ENCODE measurements around the gene SMCO2. TPM values are rescaled to one million over a fixed set of nuclear protein-coding genes. Genes with fewer than 3 reads are reported as not detected.

Gene SMCO2
- total RNA-seq, 2 experiments from 2014 or later, result not detected

DNA sequence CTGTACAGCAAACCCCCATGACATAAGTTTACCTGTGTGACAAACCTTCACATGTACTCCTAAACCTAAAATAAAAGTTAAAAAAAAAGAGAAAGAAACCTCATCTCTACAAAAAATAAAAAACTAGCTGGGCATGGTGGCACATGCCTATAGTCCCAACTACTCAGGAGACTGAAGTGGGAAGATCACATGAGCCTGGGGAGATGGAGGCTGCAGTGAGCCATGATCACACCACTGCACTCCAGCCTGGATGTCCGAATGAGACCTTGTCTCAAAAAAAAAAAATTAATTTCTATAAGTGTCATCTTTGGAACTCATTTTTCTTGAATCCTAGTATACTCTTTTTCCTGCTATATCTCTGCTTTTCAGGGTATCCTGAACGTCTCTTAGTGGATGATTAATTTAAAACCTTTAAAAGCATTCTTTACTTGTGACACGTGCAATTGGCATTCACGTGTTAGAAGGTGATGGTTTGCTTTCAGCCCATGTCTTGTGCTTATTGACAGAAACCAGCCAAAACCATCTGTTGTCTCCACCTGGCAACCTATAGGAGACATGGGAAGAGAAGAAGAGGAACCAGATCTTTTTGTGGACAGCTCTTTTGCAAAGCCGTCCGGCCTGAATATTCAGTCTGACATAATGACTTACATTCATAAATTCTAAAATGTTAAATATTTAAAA, 46.9 kb downstream of the SMCO2 start:
- POLR2A ChIA-PET, result no interaction called here

DNA sequence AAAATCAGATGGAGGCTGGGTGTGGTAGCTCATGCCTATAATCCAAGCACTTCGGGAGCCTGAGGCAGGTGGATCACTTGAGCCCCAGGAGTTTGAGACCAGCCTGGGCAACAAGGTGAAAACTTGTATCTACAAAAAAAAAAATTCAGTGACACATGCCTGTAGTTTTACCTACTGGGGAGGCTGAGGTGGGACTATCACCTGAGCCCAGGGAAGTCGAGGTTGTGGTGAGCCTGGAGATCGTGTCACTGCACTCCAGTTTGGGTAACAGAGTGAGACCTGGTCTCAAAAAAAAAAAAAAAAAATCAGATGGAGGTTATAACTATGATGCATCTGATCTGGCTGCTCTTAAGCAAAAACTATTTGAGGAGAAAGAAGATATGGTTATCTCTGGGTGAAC, 50.9 kb downstream of the SMCO2 start:
- H3K4me2 ChIP-seq (ENCODE audit: low read length), result no peak overlapping the region
- H3K36me3 ChIP-seq (ENCODE audit: insufficient read depth, low read length), result no peaks in the 10 kb centered on the region
- no peaks in the 10 kb centered on the region for H3K9me3 ChIP-seq (ENCODE audit: low read length)
- POLR2A ChIA-PET, result interaction anchor here (0.7 kb wide), 1 partner anchor 866 kb away, joined by 3 read pairs; no protein-coding TSS in a partner anchor
- no peak overlapping the region for H3K27ac ChIP-seq (ENCODE audit: low read depth, low read length, poor library complexity, severe bottlenecking)
- intact Hi-C loops (cut with micrococcal nuclease; ENCODE audit: unreplicated experiment), result no loop called here
- CTCF ChIA-PET (ENCODE audit: unreplicated experiment), result no interaction called here
- no peak for DNase-seq (ENCODE audit: low spot score)
- no peak for TF ChIP-seq EZH2phosphoT487 (IDR thresholded peaks at IDR 0.05; ENCODE audit: borderline replicate concordance, low read depth, low read length)
- TF ChIP-seq, protein P1, sequence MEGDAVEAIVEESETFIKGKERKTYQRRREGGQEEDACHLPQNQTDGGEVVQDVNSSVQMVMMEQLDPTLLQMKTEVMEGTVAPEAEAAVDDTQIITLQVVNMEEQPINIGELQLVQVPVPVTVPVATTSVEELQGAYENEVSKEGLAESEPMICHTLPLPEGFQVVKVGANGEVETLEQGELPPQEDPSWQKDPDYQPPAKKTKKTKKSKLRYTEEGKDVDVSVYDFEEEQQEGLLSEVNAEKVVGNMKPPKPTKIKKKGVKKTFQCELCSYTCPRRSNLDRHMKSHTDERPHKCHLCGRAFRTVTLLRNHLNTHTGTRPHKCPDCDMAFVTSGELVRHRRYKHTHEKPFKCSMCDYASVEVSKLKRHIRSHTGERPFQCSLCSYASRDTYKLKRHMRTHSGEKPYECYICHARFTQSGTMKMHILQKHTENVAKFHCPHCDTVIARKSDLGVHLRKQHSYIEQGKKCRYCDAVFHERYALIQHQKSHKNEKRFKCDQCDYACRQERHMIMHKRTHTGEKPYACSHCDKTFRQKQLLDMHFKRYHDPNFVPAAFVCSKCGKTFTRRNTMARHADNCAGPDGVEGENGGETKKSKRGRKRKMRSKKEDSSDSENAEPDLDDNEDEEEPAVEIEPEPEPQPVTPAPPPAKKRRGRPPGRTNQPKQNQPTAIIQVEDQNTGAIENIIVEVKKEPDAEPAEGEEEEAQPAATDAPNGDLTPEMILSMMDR (conservative IDR thresholded peaks at IDR 0.05; ENCODE audit: low read length), result no peak
- no peaks in the 10 kb centered on the region for H4K20me1 ChIP-seq (ENCODE audit: insufficient read depth, low read length)
- no TSS peak for BruUV-seq (replicated peaks)
- no peaks in the 10 kb centered on the region for H3K4me1 ChIP-seq (ENCODE audit: insufficient read depth, low read length, poor library complexity, severe bottlenecking)
- no peak overlapping the region for H2AFZ ChIP-seq (ENCODE audit: low read length)
- H3K4me3 ChIP-seq (ENCODE audit: low read depth, low read length, poor library complexity, severe bottlenecking), result no peak overlapping the region
- no peaks in the 10 kb centered on the region for H3K79me2 ChIP-seq (ENCODE audit: insufficient read depth, low read depth, low read length)
- H3K9me2 ChIP-seq (ENCODE audit: insufficient read depth, low read length), result no peaks in the 10 kb centered on the region

More for the DNA sequence above, 46.9 kb downstream of the SMCO2 start:
- BruUV-seq (replicated peaks), result no TSS peak
- Histone ChIP-seq H3K4me3 (ENCODE audit: low read depth, low read length, poor library complexity, severe bottlenecking) (no peak overlapping the region), H4K20me1 (ENCODE audit: insufficient read depth, low read length) (no peaks in the 10 kb centered on the region), H3K9me2 (ENCODE audit: insufficient read depth, low read length) (no peaks in the 10 kb centered on the region), H3K4me1 (ENCODE audit: insufficient read depth, low read length, poor library complexity, severe bottlenecking) (no peaks in the 10 kb centered on the region), H3K4me2 (ENCODE audit: low read length) (no peak overlapping the region), H3K79me2 (ENCODE audit: insufficient read depth, low read depth, low read length) (no peaks in the 10 kb centered on the region), H3K27ac (ENCODE audit: low read depth, low read length, poor library complexity, severe bottlenecking) (no peak overlapping the region), H3K9me3 (ENCODE audit: low read length) (no peaks in the 10 kb centered on the region), H3K36me3 (ENCODE audit: insufficient read depth, low read length) (no peaks in the 10 kb centered on the region), H2AFZ (ENCODE audit: low read length) (no peak overlapping the region)
- TF ChIP-seq, protein P1 (conservative IDR thresholded peaks at IDR 0.05; ENCODE audit: low read length), result no peak
- no peak for TF ChIP-seq EZH2phosphoT487 (IDR thresholded peaks at IDR 0.05; ENCODE audit: borderline replicate concordance, low read depth, low read length)
- DNase-seq (ENCODE audit: low spot score), result no peak
- intact Hi-C loops (cut with micrococcal nuclease; ENCODE audit: unreplicated experiment), result no loop called here
- CTCF ChIA-PET (ENCODE audit: unreplicated experiment), result no interaction called here

GRCh38 chr12:27498149-27498548, 51.6 kb downstream of the SMCO2 start:
- Histone ChIP-seq H3K36me3 (ENCODE audit: insufficient read depth, low read length) (no peaks in the 10 kb centered on the region), H3K4me2 (ENCODE audit: low read length) (no peak overlapping the region), H3K4me3 (ENCODE audit: low read depth, low read length, poor library complexity, severe bottlenecking) (no peak overlapping the region), H3K9me3 (ENCODE audit: low read length) (no peaks in the 10 kb centered on the region), H2AFZ (ENCODE audit: low read length) (no peak overlapping the region), H3K27ac (ENCODE audit: low read depth, low read length, poor library complexity, severe bottlenecking) (no peak overlapping the region), H3K4me1 (ENCODE audit: insufficient read depth, low read length, poor library complexity, severe bottlenecking) (no peaks in the 10 kb centered on the region), H4K20me1 (ENCODE audit: insufficient read depth, low read length) (no peaks in the 10 kb centered on the region), H3K79me2 (ENCODE audit: insufficient read depth, low read depth, low read length) (no peaks in the 10 kb centered on the region), H3K9me2 (ENCODE audit: insufficient read depth, low read length) (no peaks in the 10 kb centered on the region)
- no peak for TF ChIP-seq EZH2phosphoT487 (IDR thresholded peaks at IDR 0.05; ENCODE audit: borderline replicate concordance, low read depth, low read length)
- TF ChIP-seq, protein P1 (conservative IDR thresholded peaks at IDR 0.05; ENCODE audit: low read length), result no peak
- BruUV-seq (replicated peaks), result no TSS peak
- DNase-seq (ENCODE audit: low spot score), result no peak
- POLR2A ChIA-PET, result no interaction called here
- CTCF ChIA-PET (ENCODE audit: unreplicated experiment), result no interaction called here
- intact Hi-C loops (cut with micrococcal nuclease; ENCODE audit: unreplicated experiment), result no loop called here
